Testis (tissue), 3 donors: Measurements from ENCODE around the gene CABP4. TPM values are rescaled to one million over a fixed set of nuclear protein-coding genes. Genes with fewer than 3 reads are reported as not detected.

Experiments
- DNase-seq: peaks from one replicate; pipeline ENCODE4 v3.0.0-alpha.2; 2019
- H3K27ac ChIP-seq, 2 donors: fragments of 200-600 bp; sonication (generic); one replicate each; pipeline ENCODE4 v1.5.1; 2019
- H3K27me3 ChIP-seq: fragments of 200-600 bp; sonication (generic); one replicate; pipeline ENCODE4 v1.5.1; 2019
- H3K36me3 ChIP-seq: fragments of 200-600 bp; sonication (generic); one replicate; pipeline ENCODE4 v1.5.1; 2017; ENCODE audit warnings: low read depth; ENCODE audit errors: missing control alignments
- H3K4me1 ChIP-seq: fragments of 200-600 bp; sonication (generic); one replicate; pipeline ENCODE4 v1.5.1; 2019
- H3K4me3 ChIP-seq, 2 donors: fragments of 200-600 bp; sonication (generic); one replicate each; pipeline ENCODE4 v1.5.1; 2017 to 2019
- H3K9me3 ChIP-seq: fragments of 200-600 bp; sonication (generic); one replicate; pipeline ENCODE4 v1.5.1; 2017
- CTCF ChIP-seq, 3 experiments: fragments of 450-650 bp in 2 of 3; fragments of 200-600 bp in 1 of 3; sonication (generic) in 1 of 3; IDR thresholded peaks; one replicate each; pipeline ENCODE4 v1.5.1; 2016 to 2019; ENCODE audit warnings: antibody characterized with exemption in 3 of 3, mild to moderate bottlenecking in 2 of 3, moderate library complexity in 1 of 3
- POLR2A ChIP-seq: fragments of 450-650 bp; IDR thresholded peaks from one replicate; pipeline ENCODE4 v1.6.1; 2017; ENCODE audit warnings: antibody characterized with exemption, mild to moderate bottlenecking, moderate library complexity
- WGBS, 2 donors: methylation state at CpG; one replicate each; pipeline ENCODE4 v1.1.5; 2018; 5-methylcytosine and 5-hydroxymethylcytosine counted together
- intact Hi-C: fragments of 100-400 bp; cut with DNase I; formaldehyde crosslinking; loops from one replicate; pipeline ENCODE4 v1.15.1; 2023; ENCODE audit warnings: low total_unique reads
- polyA plus RNA-seq: library from polyadenylated mRNA; stranded (reverse); fragments of 350-450 nt; fragmentation: Illumina TruSeq; extraction: RNeasy Lipid Tissue Mini Kit (QIAGEN cat#74804); gene quantifications from one replicate; pipeline ENCODE4 v1.2.3, GENCODE V29; 2014; ENCODE audit warnings: low read depth, low replicate concordance; ENCODE audit not compliant: insufficient read depth
- total RNA-seq, 2 donors: library from RNA; depleted of rRNA; stranded (reverse); fragments of >200 nt; gene quantifications; one replicate each; pipeline ENCODE4 v1.2.3, GENCODE V29; 2016

The CABP4 gene
- total and polyA plus RNA-seq, 3 donors from 2014 or later = 0.87 to 1.2 (median 0.98) TPM

GRCh38 chr11:67413266-67413849 lies 41.8 kb upstream of the CABP4 start:
- 70 to 83% methylated on average over 2 of the region's 2 CpGs for WGBS, 2 donors
- TF ChIP-seq CTCF (IDR thresholded peaks at IDR 0.05) = no peak
- TF ChIP-seq POLR2A = no peak
- no peaks in the 10 kb centered on the region for H3K9me3 ChIP-seq
- H3K4me1 ChIP-seq = peaks cover 10% of the 10 kb centered on the region
- H3K36me3 ChIP-seq = no peaks in the 10 kb centered on the region
- DNase-seq = no peak
- H3K27ac ChIP-seq = no peak overlapping the region
- H3K27me3 ChIP-seq = no peaks in the 10 kb centered on the region
- intact Hi-C loops = no loop called here
- H3K4me3 ChIP-seq = no peak overlapping the region

DNA sequence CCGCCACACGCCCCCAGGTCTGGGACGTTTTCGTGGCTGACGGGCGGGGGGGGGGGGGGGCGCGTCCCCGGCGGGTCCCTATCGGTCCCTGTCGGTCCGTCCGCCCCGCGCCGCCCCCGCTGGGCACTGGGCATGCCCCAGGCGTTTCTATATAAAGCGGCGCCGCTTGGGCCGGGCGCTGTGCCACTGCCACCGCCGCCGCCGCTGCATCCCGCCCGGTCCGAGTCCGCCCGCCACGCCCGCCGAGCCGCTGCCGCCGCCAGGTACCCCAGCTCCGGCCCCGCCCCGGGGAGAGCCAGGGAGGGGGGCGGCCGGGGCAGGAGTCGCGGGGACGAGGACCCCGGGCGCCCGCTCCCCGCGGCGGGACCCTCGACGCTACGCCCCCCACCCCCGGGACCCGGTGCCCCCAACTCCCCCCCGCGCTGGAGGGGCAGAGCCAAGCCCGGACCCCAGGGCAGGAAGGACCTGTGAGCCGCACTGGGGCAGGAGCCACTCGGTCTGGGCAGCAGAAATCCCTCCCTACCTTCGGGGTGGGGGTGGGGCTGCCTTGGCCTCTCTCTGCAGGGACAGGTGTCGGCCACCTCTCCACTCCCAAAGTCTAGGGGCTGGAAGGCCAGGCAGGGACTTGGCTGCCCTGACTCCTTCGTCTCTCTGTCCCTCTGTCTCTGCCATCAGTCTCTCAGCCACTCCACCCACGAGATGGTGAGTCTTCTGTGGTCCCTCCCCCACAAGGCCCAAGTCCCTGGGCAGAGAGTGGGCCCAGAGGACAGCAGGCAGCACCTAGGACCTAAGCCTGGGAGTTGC lies 39.5 kb upstream of the CABP4 start, which contains the start of gene CARNS1:
TSS of gene CARNS1 (plus strand) at position 178 of the 804 bp plus-strand sequence. CDS start at position 700, 522 bp downstream.
- no peaks in the 10 kb centered on the region for H3K27me3 ChIP-seq
- H3K27ac ChIP-seq = no peak within 1 kb of the TSS
- no peak for TF ChIP-seq CTCF (IDR thresholded peaks at IDR 0.05)
- no peak for TF ChIP-seq POLR2A
- H3K4me3 ChIP-seq = peak within 1 kb of the TSS in 1 of 2 donors; percentile 15
- H3K9me3 ChIP-seq = no peaks in the 10 kb centered on the region
- peaks cover 16% of the 10 kb centered on the region for H3K4me1 ChIP-seq
- no peak for DNase-seq
- intact Hi-C loops = no loop called here
- no peaks in the 10 kb centered on the region for H3K36me3 ChIP-seq
- WGBS, 2 donors = 12 to 23% methylated on average over 8 to 62 of the region's 67 CpGs

- Histone ChIP-seq H3K9me3 (no peaks in the 10 kb centered on the region), H3K27me3 (no peaks in the 10 kb centered on the region), H3K4me1 (peaks cover 16% of the 10 kb centered on the region), H3K4me3 (no peak overlapping the region), H3K27ac (no peak overlapping the region), H3K36me3 (no peaks in the 10 kb centered on the region)
- intact Hi-C loops = no loop called here
- DNase-seq = no peak
- 73 to 80% methylated on average over 20 to 21 of the region's 21 CpGs for WGBS, 2 donors
- TF ChIP-seq POLR2A (no peak), CTCF (IDR thresholded peaks at IDR 0.05) (no peak)
These were observed 38.5 kb upstream of the CABP4 start for GRCh38 chr11:67416416-67417335.

DNA sequence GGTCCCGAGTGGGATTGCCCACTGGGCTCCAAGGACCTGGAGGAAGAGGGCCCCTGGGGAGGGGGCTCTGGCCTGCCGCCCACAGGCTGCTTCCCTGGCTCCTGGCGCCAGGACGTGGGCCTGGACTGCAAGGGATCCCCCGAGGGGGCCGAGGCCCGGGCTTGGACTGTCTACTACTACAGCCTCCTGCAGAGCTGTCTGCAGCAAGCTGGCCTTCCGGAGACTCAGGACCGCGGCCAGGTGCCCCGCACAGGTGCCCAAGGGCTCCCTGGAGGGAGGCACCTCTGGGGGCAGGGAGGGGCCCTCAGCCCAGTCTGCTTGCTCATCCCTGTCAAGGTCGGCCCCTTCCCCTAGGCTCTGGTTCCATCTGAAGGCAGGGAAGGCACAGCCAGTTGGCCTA lies 37.7 kb upstream of the CABP4 start:
- TF ChIP-seq POLR2A = no peak
- TF ChIP-seq CTCF (IDR thresholded peaks at IDR 0.05) = no peak
- H3K27ac ChIP-seq = no peak overlapping the region
- WGBS, 2 donors = 88 to 92% methylated on average over 1 to 10 of the region's 12 CpGs
- H3K9me3 ChIP-seq = no peaks in the 10 kb centered on the region
- no peak for DNase-seq
- intact Hi-C loops = no loop called here
- H3K27me3 ChIP-seq = no peaks in the 10 kb centered on the region
- no peaks in the 10 kb centered on the region for H3K36me3 ChIP-seq
- no peak overlapping the region for H3K4me3 ChIP-seq
- peaks cover 16% of the 10 kb centered on the region for H3K4me1 ChIP-seq
